Measurements from ENCODE around the gene UGT1A5.

Gene UGT1A5

DNA sequence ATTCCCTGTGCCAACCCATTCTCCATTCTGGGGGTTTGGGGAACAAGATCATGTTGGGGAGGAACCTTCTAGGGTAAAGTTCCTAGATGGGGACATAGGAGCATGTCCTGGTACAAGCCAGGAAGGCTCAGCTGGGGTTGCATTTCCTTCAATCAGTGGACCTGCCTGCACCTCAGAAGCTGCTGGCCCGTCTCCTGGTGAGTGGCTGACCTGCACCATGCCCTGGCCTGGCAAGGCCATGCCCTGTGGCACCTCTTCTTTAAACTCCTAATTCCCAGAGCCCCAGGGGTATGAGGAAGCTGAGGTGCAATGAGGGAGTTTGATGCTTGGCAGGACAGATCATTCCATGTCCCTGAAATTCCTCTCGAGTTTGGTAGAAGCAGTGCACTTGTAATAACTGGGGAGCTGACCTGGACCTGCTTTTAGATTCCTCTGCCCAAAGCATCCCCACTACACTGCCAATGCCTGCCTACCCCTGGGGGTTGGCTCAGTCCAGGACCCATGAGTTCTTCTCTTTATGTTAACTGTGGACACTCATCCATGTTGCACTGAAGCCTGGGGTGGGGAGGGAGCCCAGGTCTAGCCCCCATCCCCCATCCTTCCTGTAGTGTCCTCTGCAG lies 90.7 kb downstream of the UGT1A5 start:
- TF ChIP-seq CTCF (IDR thresholded peaks at IDR 0.05; ENCODE audit: low read depth, low read length) = no peak
- no peak for DNase-seq (ENCODE audit: extremely low read depth, low read depth)

DNA sequence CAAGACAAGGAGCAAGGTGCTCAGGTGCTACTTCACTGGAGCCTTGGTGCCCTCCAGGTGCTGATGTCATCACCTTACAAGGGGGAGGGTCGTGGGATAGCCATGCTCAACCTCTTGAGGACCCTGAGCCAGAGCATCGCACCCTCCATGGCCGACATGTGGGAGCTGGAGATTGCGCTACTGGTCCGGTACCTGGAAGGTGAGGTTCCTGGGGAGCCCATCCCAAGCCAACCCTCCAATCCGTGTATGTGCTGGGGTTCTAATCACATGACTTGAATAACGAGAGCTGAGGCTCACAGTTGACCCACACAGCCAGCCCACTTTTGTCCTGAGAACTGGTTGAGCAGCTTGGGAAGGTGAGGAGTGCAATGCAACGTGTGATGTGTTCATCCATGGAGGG lies 91.3 kb downstream of the UGT1A5 start:
- no peak for TF ChIP-seq CTCF (IDR thresholded peaks at IDR 0.05; ENCODE audit: low read depth, low read length)
- no peak for DNase-seq (ENCODE audit: extremely low read depth, low read depth)

DNA sequence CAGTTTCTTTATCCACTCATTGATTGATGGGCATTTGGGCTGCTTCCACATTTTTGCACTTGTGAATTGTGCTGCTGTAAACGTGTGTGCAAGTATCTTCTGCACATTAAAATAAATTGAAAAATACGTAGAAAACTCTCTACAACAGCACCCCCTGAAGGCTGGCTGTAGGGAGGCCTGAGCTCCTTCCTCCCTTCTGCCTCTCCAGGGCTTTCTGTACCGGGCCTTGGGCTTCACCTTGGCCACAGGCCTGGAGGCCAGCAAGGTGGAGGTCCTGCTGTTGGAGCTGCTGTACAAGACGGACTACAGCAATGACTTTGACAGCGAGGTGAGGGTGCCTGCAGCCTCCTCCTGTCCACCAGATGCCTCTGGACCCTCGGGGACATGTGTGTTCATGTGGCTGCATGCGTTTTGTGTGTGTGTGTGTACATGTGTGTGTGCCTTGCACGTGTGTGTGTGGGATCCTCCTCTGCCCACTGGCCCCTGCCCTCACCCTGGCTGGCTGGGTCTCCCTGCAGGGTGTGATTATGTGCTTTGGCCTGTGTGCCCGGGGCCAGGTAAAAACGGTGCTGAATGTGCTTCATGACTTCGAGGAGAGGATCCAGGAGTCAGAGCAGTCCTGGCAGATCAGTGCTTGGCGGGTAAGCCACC lies 94.6 kb downstream of the UGT1A5 start:
- TF ChIP-seq CTCF (IDR thresholded peaks at IDR 0.05; ENCODE audit: low read depth, low read length) = no peak
- DNase-seq (ENCODE audit: extremely low read depth, low read depth) = no peak

DNA sequence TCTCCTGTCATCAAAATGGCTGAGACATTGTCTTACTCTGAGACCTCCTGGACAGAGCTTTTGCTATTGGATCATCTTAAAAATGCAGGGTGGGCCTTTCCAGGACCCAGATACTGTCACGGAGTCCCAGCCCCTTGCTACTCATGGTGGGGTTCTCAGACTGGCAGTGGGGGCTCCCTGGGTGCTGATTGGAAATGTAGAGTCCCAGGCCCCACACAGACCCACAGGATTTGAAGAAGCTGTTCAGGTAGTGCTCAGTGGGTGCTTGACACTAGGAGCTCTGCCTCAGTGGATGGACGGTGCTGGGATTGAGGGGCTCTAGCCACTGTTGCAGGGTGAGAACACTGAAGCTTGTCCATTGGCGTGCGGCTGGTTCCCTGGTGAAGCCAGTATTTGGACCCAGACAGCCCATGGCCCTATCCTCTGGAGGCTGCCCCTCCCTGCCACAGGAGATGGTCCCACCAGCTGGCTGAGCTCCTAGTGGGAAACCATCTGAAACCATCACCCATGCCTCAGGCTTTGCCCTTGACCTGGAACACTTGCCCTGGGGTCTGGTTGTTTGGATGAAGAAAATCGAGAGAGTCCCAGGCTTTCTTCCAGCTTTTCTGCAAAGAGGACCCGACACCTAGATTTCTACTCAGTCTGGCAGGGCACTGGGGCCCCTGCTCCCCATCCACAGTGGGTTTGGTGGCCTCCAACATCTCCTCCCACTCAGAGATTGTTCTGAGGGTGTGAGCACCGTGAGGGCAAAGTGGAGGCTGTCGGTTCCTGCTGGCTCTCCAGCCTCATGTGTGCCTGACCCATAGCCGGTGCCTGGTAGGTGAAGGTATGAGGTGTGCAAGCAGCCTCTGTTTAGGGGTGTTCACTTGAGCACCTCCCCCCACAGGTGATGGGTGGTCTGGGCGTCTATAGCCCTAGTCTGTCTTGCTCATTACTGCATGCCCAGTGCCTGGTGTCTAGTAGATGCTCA lies 95.5 kb downstream of the UGT1A5 start:
- TF ChIP-seq CTCF (IDR thresholded peaks at IDR 0.05; ENCODE audit: low read depth, low read length) = no peak
- DNase-seq (ENCODE audit: extremely low read depth, low read depth) = no peak

GRCh38 chr2:233810385-233810784 lies 97.7 kb downstream of the UGT1A5 start:
- DNase-seq (ENCODE audit: extremely low read depth, low read depth) = no peak
- TF ChIP-seq CTCF (IDR thresholded peaks at IDR 0.05; ENCODE audit: low read depth, low read length) = no peak

DNA sequence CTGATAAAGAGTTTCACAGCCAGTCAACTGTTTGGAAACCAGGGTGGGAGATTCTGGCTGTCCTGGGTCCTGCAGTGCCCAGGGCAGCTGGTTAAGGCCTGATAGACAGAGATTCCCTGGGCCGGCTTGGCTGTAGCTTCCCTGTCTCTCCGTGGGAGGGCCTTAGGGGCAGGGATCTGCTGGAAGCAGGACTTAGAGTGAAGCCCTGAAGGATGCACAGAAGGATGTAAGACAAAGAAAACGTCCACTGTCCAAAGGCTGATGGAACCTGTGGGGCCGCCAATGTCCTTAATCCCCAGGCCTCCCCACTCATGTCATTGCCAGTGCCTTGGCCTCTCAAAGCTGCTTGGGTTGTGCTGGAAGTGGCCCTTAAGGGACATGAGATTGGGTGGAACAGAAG lies 98.4 kb downstream of the UGT1A5 start:
- TF ChIP-seq CTCF (IDR thresholded peaks at IDR 0.05; ENCODE audit: low read depth, low read length) = no peak
- DNase-seq (ENCODE audit: extremely low read depth, low read depth) = no peak

GRCh38 chr2:233811732-233812131 lies 99.0 kb downstream of the UGT1A5 start:
- TF ChIP-seq CTCF (IDR thresholded peaks at IDR 0.05; ENCODE audit: low read depth, low read length) = no peak
- no peak for DNase-seq (ENCODE audit: extremely low read depth, low read depth)

Data from AG09319 (cell line).